Non-pigmented ciliary epithelial cell (primary cell): ENCODE results near the gene ZSCAN29.
A peak's percentile ranks its signal among the peaks of the same experiment; 100 is the strongest.

ENCODE experiments used
- DNase-seq: peaks from one replicate; pipeline ENCODE4 v3.0.0-alpha.2; 2010; ENCODE audit warnings: low read depth

The ZSCAN29 gene

DNA sequence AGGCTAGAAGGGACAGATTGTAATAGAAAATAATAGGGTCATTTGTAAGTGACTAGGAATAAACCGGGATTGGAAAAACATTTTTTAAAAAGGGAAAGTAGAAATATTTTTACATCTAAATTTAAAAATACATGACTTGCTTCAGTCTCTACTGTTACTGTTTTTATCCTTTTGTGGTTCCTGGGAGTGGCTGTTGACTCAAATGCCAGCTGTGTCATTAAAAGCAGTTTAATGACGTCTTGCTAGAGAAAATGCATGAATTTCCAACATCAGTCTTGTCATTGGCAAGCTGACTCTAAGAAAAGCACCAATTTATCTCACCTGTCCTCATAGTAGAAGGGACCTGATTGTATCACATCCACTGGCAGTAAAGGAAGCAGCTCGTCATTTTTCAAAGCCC is 23.7 kb downstream of the ZSCAN29 start:
- no peak for DNase-seq

DNA sequence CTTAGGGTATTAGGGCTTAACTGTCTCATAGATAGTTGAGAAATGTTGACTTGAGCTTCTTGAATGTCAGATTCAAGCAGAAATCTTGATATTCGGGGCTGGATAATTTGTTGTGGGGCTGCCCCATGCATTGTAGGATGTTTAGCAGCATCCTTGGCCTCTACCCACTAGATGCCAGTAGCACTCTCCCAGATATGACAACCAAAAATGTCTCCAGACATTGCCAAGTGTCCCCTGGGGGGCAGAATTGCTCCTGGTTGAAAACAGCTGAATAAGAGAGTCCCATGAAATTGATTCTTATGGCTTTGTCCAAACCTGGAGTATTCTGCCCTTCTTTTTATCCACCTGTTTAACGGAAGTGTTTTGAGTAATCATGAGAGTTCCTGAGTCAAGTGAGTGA is 24.5 kb downstream of the ZSCAN29 start:
- DNase-seq: no peak

DNA sequence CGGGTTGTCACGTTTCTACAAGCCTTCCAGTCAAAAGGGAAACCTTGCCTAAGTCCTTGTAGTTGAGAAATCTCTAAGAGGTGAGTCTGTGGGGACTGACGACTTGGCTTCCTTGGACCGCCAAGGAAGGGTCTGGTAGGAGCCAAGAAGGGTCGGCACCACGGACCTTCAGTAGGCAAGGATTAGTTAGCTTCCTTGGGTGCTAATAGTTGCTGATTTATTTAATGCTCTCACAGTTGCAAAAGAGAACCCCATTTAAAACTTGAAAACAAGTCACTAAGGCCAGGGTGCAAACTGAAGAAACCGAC is 40.1 kb downstream of the ZSCAN29 start:
- no peak for DNase-seq

DNA sequence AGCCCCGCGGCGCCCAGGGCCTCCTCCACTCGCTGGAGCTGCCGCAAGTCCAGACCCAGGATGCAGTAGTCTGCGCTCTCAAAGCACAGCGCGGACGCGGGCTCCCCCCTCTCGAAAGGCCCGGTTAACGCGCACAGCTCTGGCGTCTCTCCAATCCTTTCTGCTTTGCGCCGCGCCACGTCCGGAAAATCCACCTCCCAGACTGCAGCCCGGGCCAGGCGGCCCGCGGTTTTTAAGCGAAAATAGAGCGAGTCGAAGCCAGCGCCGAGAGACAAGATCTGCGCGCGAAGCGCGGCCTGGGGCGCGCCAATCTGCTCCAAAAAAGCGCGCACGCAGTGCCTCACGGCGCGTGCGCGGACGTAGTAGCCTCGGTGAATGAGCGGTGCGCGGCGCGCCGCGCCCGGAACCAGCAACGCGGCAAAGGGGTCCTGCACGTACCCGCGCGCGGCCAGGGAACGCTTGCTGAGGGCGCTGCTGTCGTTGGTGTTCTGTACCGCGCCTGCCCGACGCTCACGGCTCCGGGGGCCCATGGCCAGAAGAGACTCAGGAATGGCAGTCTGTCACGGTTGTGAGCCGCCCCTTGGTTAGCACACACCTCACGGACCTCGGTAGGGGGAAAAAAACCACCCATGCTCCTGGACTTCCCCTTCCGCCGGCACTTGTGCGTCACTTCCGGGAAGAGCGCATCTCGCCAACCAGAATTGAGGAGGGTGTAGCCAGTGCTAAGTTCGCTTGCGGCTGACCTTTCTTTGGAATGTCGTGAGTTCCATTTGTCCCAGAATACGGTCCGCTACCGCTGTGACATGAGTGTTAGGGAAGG is 40.7 kb downstream of the ZSCAN29 start, which contains the start of gene LCMT2:
LCMT2 (minus strand) TSS at position 614 of the 820 bp plus-strand sequence; CDS start at position 530, 84 bp downstream.
- DNase-seq: peak; percentile 69

DNA sequence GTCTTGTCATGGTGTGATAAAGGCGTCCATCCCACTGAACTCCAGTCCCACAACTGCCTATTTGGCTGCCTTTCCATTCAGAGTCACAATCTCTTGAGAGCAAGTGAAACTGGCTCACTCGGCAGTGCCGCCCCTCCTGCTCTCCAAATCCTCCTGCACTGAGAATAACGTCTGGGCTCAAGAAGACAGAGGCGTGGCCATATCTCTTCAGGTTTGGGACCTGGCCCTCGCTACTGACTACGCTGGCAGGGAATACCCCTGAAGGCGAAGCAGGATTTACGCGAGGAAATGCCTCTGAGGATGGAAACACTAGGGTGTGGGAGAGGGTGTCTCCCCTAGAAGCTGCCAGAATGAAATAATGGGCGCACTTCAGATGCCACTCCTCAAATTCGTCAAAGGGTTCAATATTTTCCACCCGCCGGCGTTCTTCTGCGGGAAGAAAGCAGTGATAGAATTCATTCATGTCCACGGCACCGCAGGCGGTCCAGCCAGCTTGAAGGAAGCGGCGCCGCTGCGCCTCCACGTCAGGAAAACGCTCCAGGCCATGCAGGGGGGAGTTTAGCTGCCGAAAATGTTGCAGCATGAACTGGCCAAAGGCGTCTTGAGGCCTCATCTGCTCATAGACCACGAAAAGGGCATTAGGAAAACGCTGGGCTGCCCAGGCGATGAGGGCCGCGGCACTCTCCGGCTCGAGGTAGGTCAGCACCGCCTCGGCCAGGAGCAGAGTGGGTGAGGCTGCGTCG is 41.5 kb downstream of the ZSCAN29 start:
- no peak for DNase-seq

DNA sequence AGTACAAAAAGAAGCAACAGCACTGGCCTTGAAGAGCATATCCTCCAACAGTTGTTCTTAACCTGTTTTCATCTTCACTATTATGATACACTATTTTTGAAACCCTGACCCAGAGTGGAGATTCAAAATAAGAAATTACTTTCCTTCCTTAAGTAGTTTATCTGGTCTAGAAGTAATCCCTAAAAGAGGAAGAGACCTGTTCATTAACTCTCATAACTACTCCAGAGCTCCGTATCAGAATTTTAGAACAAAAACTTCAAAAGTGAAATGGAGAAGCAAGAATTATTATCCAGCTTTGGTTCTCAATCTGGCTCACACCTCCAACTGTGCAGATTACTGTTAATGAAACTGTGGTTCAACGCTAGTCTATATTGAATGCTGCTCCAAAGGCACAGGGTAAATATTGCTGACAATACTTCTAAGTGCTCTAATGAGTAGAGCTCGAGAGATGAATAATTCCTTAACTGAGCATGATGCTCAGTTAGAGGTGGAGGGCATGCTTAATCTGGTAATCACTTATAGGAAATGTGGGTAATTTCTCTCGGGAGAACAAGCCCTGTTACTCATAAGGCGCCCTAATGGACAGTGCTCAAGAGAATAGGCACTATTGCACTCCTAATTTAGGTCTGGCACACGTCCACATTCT is 45.7 kb downstream of the ZSCAN29 start:
- no peak for DNase-seq

DNA sequence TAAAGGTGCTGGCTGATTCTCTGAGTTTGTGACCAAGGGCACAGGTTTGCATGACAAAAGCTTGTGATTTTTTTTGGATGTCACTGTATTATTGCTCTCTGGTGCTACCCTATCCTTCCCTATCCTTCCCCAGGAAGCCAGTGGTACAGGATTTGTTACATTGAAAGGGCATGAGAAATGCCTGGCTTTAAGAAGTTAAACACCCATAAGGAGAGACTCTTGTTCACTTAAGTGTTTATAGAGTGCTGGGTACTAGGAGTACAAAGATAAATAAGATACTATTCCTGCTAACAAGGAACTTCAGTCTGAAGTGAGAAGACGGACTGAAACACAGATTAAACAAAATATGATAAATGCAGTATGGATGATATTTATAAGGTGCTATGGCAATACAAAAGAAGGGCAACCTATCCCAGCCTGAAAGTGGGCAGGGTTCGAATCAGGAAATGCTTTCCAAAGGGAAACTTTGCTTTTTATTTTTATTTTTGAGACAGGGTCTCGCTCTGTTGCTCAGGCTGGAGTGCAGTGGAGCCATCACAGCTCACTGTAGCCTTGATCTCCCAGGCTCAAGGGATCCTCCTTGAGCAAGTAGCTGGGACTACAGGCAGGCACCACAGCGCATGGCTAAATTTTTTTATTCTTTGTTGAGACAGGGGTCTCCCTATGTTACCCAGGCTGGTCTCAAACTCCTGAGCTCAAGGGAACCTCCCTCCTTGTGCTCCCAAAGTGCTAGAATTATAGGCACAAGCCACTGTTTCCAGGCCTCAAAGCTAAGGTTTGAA is 51.7 kb downstream of the ZSCAN29 start:
- no peak for DNase-seq

DNA sequence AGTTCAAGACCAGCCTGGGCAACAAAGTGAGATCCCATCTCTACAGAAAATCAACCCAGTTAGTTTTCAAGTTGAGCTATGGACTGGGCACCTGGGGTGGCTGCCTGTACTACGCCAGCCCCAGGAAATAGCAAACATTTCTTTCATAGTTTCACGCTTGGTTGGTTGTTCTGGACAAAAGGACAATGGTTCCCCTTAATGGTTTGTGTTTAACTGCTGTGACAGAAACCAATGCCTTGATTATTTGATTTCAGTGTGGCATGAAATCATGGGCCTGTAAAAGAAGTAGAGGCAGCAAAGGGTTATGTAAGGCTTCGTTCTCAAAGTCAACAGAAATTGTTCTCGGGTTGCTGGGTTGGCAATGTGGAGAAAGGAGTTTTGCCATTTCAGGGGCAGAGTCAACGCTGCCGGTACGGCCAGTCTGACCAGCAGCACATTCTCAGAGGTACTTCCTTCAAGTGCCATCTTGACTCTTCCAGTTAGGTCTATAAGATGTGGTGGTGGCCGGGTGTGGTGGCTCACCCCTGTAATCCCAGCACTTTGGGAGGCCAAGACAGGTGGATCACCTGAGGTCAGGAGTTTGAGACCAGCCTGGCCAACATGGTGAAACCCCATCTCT is 53.2 kb downstream of the ZSCAN29 start:
- DNase-seq: no peak

DNA sequence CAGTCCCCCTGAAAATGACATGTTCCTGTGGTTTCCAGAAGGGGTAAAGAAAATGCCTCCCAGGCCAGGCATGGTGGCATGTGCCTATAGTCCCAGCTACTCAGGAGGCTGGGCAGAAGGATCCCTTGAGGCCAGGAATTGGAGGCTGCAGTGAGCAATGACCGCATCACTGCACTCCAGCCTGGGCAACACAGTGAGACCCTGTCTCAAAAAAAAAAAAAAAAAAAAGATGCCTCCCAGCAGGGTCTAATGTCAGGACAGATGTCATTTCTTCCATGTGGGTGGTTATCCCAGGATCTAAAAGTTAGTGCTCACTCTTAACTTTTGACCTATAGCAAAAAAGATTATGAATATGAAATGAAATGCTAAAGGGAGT is 53.9 kb downstream of the ZSCAN29 start:
- no peak for DNase-seq

DNA sequence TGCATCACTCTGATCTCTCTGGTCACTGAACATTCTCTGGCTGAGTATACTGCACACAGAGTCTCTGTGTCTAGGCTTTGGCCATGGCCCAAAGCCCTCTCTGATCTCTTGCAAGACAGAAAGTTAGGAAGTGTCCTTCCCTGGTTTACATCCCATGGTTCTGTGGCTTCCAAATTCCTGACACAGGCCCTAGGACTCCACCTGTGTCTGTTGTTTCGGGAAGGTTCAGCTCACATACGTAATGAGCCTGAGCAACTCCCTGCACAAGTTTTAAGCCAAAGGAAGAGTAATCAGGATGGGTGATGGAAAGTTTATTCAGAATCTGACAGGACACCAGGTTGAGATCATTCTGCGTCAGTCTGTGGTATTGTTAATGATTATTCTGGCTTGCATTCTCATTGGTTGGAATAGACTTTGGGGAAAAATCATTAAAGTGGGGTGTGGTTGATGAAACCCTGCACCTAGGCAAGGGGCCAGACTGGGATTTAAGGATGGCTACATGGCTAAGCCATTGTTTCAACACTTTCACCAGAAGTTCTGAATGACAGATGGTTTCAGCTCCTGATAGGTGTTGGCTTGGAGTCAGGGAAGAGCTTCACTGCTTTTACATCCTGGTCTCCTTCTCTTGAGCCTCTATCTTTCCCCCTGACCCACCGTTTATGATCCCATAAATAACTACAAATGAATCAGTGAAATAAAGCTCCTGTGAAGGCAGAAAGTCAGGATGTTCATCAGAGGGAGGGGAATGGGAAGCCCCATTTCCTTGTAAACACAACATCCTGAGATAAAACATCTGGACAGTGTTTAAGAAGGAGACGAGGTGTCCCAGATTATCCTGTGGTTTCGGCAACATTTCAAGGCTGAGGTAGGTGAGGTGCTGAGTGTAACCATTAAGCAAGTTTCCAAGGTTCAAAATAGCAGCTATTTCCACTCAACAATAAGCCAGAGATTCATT is 54.5 kb downstream of the ZSCAN29 start:
- no peak for DNase-seq

DNA sequence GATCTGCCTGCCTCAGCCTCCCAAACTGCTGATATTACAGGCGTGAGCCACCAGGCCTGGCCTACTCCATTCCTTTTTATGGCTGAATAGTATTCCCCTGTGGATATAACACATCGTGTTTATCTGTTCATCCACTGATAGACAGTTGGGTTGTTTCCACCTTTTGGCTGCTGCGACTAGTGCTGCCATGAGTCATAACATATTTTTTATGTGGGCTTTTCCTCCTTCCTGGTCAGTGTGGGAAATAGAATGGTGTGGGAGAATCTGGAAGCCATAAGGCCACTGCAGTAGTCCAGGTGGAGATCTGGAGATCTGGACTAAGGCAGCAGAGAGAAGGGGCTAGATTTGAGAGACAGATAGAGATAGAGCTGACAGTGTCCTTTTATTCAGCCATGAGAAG is 56.7 kb downstream of the ZSCAN29 start:
- DNase-seq: no peak

DNA sequence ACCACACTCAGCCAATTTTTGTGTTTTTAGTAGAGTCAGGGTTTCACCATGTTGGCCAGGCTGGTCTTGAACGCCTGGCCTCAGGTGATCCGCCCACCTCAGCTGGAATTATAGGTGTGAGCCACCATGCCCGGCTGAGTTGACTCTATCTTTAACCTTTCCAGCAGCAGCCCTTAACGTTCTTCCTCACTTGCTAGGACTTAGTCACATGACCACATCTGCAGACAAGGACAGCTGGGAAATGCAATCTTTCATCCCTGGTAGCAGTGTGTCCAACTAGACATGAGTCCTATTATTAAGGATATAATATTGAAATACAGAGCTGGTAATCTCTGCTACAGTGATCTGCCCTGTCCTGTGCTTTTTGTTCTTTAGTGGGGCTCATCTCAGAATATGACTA is 58.5 kb downstream of the ZSCAN29 start:
- DNase-seq: no peak
